ENCODE data around the gene TMEM204. TPM values are rescaled to one million over a fixed set of nuclear protein-coding genes. Genes with fewer than 3 reads are reported as not detected.

Gene TMEM204
- total and polyA plus RNA-seq, 10 of the 15 experiments (the other 5 are each of a cell fraction or from before 2014, with no cell fraction given): 0.05 to 0.30 (median 0.18) TPM; not detected in 7

DNA sequence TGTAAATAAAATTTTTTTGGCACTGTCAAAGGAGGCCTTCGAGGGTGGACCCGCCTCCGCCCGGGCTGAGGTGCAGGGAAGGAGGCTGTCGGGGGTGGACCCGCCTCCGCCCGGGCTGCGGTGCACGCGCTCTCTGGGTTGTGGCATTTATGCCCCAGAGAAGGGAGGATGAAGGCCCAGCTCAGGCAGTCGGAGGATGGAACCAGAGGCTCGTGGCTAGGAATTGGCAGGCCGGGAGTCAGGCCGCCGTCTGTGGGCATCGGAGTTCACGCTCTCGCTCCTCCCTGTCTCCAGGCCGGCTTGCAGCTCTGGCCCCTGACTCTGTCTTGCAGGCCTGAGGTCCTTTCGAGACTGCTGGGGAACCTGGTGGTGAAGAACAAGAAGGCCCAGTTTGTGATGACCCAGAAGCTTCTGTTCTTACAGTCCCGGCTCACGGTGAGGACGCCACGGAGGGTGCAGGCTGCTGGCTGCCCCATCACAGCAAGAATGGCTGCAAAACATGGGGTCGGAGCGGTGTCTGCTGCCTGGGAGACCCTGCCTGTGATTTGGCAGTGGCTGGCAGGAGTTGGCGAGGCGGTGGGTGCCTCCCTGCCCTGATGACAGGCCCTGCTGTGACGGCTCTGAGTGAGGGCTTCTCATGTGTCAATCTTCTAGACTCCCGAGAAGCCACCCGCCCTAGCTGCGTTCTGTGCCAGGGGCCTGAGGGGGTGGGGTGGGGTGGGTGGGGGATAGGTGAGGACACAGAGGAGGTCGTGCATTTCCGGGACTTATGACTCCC, 34.4 kb upstream of the TMEM204 start:
- DNase-seq (ENCODE audit: low read depth, low spot score) (no peak), ATAC-seq (no peak), FAIRE-seq (no peak)
- Histone ChIP-seq H3K79me2 (ENCODE audit: control insufficient read depth, insufficient read depth, low read length) (peaks cover 8% of the 10 kb centered on the region), H3K9ac (ENCODE audit: control insufficient read depth, insufficient read depth, low read length) (no peak overlapping the region), H3K9me3 (replicated peaks; ENCODE audit: control insufficient read depth, insufficient read depth, low read length) (no peaks in the 10 kb centered on the region), H3K4me2 (ENCODE audit: control insufficient read depth, insufficient read depth) (no peak overlapping the region), H3K4me1 (ENCODE audit: control insufficient read depth, insufficient read depth, low read length) (peaks cover 5% of the 10 kb centered on the region), H3K27ac (ENCODE audit: control insufficient read depth, insufficient read depth) (no peak overlapping the region), H4K20me1 (ENCODE audit: control insufficient read depth, insufficient read depth) (no peaks in the 10 kb centered on the region), H3K36me3 (ENCODE audit: control insufficient read depth in 2 of 2, insufficient read depth in 2 of 2, low read length in 1 of 2) (peaks cover 7 to 19% of the 10 kb centered on the region in 2 experiments; a peak in 3 of 4 replicates), H3K27me3 (replicated peaks in 1 of 2; ENCODE audit: control insufficient read depth in 2 of 2, insufficient read depth in 2 of 2, low read length in 1 of 2) (no peaks in the 10 kb centered on the region), H3K4me3 (no peak overlapping the region), H2AFZ (ENCODE audit: control insufficient read depth, low read depth, low read length) (no peak overlapping the region)
- ChIA-PET CTCF (no interaction called here), RAD21 (ENCODE audit: unreplicated experiment) (no interaction called here), SMC1A (ENCODE audit: uncharacterized antibody, unreplicated experiment) (interaction anchor here (0.6 kb wide), 1 partner anchor 85 kb away, joined by 3 read pairs; no protein-coding TSS in a partner anchor), POLR2A (no interaction called here)
- WGBS (ENCODE audit: insufficient coverage, insufficient replicate concordance, low lambda C conversion rate, missing lambda C conversion rate): 98% methylated on average over 30 of the region's 35 CpGs
- no peak for TF ChIP-seq TARDBP (IDR thresholded peaks at IDR 0.05; ENCODE audit: borderline replicate concordance)
- no TSS peak for BruUV-seq (replicated peaks)
- intact Hi-C loops (cut with micrococcal nuclease; ENCODE audit: unreplicated experiment) (no loop called here), in situ Hi-C loops (cut with MboI) (no loop called here)

DNA sequence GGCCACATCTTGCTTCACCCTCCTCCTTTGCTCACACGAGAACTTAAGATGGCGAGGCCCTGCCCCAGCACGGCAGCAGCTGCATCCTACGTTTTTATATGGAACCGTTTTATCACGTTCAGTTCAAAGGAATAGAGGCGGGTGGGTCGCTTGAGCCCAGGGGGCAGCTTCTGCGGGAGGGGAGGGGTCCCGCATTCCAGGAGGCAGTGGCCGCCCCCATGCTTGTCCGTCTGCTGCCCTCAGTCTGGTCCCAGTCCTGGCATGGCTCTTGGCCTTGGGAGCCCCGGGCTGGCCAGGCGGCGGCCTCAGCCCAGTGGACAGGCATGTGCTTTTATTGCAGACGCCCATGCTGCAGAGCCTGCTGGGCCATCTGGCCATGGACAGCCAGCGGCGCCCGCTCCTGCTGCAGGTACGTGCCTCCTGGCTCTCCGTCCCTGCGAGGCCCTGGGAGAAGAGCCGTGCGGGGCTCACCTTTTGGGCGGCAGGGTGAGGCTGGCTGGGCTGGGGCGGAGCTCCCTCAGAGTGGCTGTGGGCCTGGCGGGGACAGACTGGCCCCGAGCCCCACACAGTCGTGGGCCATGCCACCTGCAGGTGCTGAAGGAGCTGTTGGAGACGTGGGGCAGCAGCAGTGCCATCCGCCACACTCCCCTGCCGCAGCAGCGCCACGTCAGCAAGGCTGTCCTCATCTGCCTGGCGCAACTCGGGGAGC, 33.6 kb upstream of the TMEM204 start:
- WGBS (ENCODE audit: insufficient coverage, insufficient replicate concordance, low lambda C conversion rate, missing lambda C conversion rate): 94% methylated on average over 36 of the region's 36 CpGs
- Histone ChIP-seq H2AFZ (ENCODE audit: control insufficient read depth, low read depth, low read length) (no peak overlapping the region), H3K27me3 (replicated peaks in 1 of 2; ENCODE audit: control insufficient read depth in 2 of 2, insufficient read depth in 2 of 2, low read length in 1 of 2) (no peaks in the 10 kb centered on the region), H3K27ac (ENCODE audit: control insufficient read depth, insufficient read depth) (no peak overlapping the region), H3K9me3 (replicated peaks; ENCODE audit: control insufficient read depth, insufficient read depth, low read length) (no peaks in the 10 kb centered on the region), H4K20me1 (ENCODE audit: control insufficient read depth, insufficient read depth) (no peaks in the 10 kb centered on the region), H3K36me3 (ENCODE audit: control insufficient read depth in 2 of 2, insufficient read depth in 2 of 2, low read length in 1 of 2) (peaks cover 7 to 19% of the 10 kb centered on the region in 2 experiments; a peak in 3 of 4 replicates), H3K4me2 (ENCODE audit: control insufficient read depth, insufficient read depth) (no peak overlapping the region), H3K9ac (ENCODE audit: control insufficient read depth, insufficient read depth, low read length) (no peak overlapping the region), H3K4me1 (ENCODE audit: control insufficient read depth, insufficient read depth, low read length) (no peaks in the 10 kb centered on the region), H3K79me2 (ENCODE audit: control insufficient read depth, insufficient read depth, low read length) (no peaks in the 10 kb centered on the region; the same call in 1 of the 2 replicates), H3K4me3 (no peak overlapping the region)
- ChIA-PET RAD21 (ENCODE audit: unreplicated experiment) (no interaction called here), POLR2A (no interaction called here), CTCF (no interaction called here), SMC1A (ENCODE audit: uncharacterized antibody, unreplicated experiment) (no interaction called here)
- intact Hi-C loops (cut with micrococcal nuclease; ENCODE audit: unreplicated experiment) (no loop called here), in situ Hi-C loops (cut with MboI) (no loop called here)
- no peak for ATAC-seq
- no TSS peak for BruUV-seq (replicated peaks)
- no peak for DNase-seq (ENCODE audit: low read depth, low spot score)
- TF ChIP-seq, protein P1, sequence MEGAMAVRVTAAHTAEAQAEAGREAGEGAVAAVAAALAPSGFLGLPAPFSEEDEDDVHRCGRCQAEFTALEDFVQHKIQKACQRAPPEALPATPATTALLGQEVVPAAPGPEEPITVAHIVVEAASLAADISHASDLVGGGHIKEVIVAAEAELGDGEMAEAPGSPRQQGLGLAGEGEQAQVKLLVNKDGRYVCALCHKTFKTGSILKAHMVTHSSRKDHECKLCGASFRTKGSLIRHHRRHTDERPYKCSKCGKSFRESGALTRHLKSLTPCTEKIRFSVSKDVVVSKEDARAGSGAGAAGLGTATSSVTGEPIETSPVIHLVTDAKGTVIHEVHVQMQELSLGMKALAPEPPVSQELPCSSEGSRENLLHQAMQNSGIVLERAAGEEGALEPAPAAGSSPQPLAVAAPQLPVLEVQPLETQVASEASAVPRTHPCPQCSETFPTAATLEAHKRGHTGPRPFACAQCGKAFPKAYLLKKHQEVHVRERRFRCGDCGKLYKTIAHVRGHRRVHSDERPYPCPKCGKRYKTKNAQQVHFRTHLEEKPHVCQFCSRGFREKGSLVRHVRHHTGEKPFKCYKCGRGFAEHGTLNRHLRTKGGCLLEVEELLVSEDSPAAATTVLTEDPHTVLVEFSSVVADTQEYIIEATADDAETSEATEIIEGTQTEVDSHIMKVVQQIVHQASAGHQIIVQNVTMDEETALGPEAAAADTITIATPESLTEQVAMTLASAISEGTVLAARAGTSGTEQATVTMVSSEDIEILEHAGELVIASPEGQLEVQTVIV (IDR thresholded peaks at IDR 0.05; ENCODE audit: borderline replicate concordance, partially characterized antibody): no peak
- TF ChIP-seq RCOR1 (conservative IDR thresholded peaks at IDR 0.05; ENCODE audit: low read depth, low read length) (no peak), SPI1 (IDR thresholded peaks at IDR 0.05; ENCODE audit: borderline replicate concordance, insufficient read depth, low read depth, low read length) (no peak), JUND (IDR thresholded peaks at IDR 0.05; ENCODE audit: low read depth, low read length) (no peak), NR2F1 (conservative IDR thresholded peaks at IDR 0.05) (no peak)
- no peak for FAIRE-seq
